Naive B cell (primary cell): ENCODE measurements around the gene SART3. TPM values are rescaled to one million over a fixed set of nuclear protein-coding genes. Genes with fewer than 3 reads are reported as not detected.
A peak's percentile ranks its signal among the peaks of the same experiment; 100 is the strongest.
"Not testable (repeated sequence)": the region's sequence is repeated elsewhere in the genome, so short reads cannot be mapped to it uniquely, and the experiment has no call there.

Experiments
- ATAC-seq, 2 donors: fragments of 150-1000 bp; cut with Tn5 transposase; 2 replicates each; pipeline ENCODE4 v1.10.0; 2021; ENCODE audit warnings: low read depth in 2 of 2, mild to moderate bottlenecking in 2 of 2, moderate library complexity in 2 of 2
- DNase-seq: peaks from one replicate; pipeline ENCODE4 v3.0.0; 2022
- H3K27ac Mint-ChIP-seq, 6 donors: one replicate each; pipeline ENCODE4 v1.8.0; 2020 to 2022; ENCODE audit warnings: mild to moderate bottlenecking in 6 of 6, mixed read lengths in 6 of 6, moderate library complexity in 5 of 6, inconsistent platforms in 2 of 6
- H3K27me3 Mint-ChIP-seq, 3 donors: one replicate each; pipeline ENCODE4 v1.8.0; 2021 to 2022; ENCODE audit warnings: mixed read lengths in 3 of 3, mild to moderate bottlenecking in 1 of 3
- H3K36me3 Mint-ChIP-seq, 2 donors: one replicate each; pipeline ENCODE4 v1.8.0; 2020 to 2022; ENCODE audit warnings: mixed read lengths in 2 of 2, inconsistent platforms in 1 of 2, mild to moderate bottlenecking in 1 of 2
- H3K4me1 Mint-ChIP-seq, 3 donors: one replicate each; pipeline ENCODE4 v1.8.0; 2020 to 2022; ENCODE audit warnings: mixed read lengths in 3 of 3, inconsistent platforms in 1 of 3, mild to moderate bottlenecking in 1 of 3, moderate library complexity in 1 of 3
- H3K4me3 Mint-ChIP-seq, 8 donors: one replicate each; pipeline ENCODE4 v1.8.0; 2020 to 2022; ENCODE audit warnings: mild to moderate bottlenecking in 8 of 8, mixed read lengths in 8 of 8, moderate library complexity in 8 of 8, inconsistent platforms in 2 of 8
- H3K9me3 Mint-ChIP-seq, 7 donors: one replicate each; pipeline ENCODE4 v1.8.0; 2020 to 2022; ENCODE audit warnings: mixed read lengths in 7 of 7, mild to moderate bottlenecking in 5 of 7, inconsistent platforms in 2 of 7, moderate library complexity in 1 of 7
- polyA plus RNA-seq, 6 donors: library from polyadenylated mRNA; unstranded; fragments of 300-500 nt; fragmentation: Illumina TruSeq; gene quantifications; one replicate each; pipeline ENCODE4 v1.2.3, GENCODE V29; 2021; ENCODE audit warnings: low read depth in 6 of 6

The SART3 gene
- polyA plus RNA-seq, 6 donors from 2014 or later, result 24.7 to 57.9 (median 36.4) TPM

DNA sequence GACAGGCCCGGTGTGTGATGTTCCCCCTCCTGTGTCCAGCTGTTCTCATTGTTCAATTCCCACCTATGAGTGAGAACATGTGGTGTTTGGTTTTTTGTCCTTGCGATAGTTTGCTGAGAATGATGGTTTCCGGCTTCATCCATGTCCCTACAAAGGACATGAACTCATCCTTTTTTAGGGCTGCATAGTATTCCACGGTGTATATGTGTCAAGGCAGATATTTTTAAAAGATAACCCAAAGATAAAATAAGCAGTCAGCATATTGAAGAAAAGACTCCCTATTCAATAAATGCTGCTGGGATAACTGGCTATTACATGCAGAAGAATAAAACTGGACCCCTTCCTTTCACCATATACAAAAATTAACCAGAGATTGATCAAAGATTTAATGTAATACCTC is 73.9 kb downstream of the SART3 start:
- H3K4me1 Mint-ChIP-seq, ATAC-seq, H3K36me3 Mint-ChIP-seq, H3K4me3 Mint-ChIP-seq, H3K27ac Mint-ChIP-seq, DNase-seq: not testable (repeated sequence)
- Mint-ChIP-seq H3K27me3 (peaks cover 39 to 72% (median 53%) of the 10 kb centered on the region in 3 donors), H3K9me3 (peaks cover 5 to 25% (median 14%) of the 10 kb centered on the region in 7 donors)

DNA sequence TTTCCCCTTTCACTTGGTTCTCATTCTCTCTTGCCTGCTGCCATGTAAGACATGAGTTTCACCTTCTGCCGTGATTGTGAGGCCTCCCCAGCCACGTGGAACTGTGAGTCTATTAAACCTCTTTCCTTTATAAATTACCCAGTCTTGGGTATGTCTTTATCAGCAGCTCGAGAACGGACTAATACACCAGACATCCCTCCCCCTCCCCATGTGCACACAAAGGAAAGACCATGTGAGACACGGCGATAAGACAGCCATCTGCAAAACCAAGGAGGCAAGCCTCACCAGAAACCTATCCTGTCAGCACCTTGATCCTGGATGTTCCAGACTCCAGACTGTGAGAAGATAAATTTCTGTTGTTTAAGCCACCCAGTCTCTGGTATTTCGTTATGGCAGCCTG is 75.6 kb downstream of the SART3 start:
- peaks cover 44 to 79% (median 50%) of the 10 kb centered on the region in 3 donors for H3K27me3 Mint-ChIP-seq

DNA sequence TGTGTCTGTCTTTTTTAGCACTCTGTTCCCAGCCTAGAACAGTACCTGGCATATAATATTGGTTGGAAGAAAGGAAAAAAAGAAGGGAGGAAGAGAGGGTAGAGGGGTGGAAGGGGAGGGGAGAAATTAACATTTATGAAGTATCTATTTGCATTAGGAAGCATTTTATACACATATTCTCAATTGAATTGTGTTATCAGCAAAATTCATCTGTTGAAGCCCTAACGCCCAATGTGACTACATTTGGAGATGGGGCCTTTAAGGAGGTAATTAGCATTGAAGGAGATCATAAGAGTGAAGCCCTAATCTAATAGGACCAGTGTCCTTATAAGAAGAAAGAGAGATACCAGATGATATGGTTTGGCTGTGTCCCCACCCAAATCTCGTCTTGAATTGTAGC is 76.1 kb downstream of the SART3 start:
- no peaks in the 10 kb centered on the region for H3K4me1 Mint-ChIP-seq
- H3K4me3 Mint-ChIP-seq, result no peak overlapping the region
- H3K27ac Mint-ChIP-seq, result no peak overlapping the region
- peaks cover 0 to 8% of the 10 kb centered on the region in 2 donors for H3K36me3 Mint-ChIP-seq
- DNase-seq (no peak), ATAC-seq (no peak)
- peaks cover 5 to 25% (median 14%) of the 10 kb centered on the region in 7 donors for H3K9me3 Mint-ChIP-seq
- peaks cover 49 to 85% (median 49%) of the 10 kb centered on the region in 3 donors for H3K27me3 Mint-ChIP-seq

More for the DNA sequence above, 75.6 kb downstream of the SART3 start:
- peaks cover 5 to 25% (median 14%) of the 10 kb centered on the region in 7 donors for H3K9me3 Mint-ChIP-seq
- not testable (repeated sequence) for DNase-seq, H3K27ac Mint-ChIP-seq, ATAC-seq, H3K36me3 Mint-ChIP-seq, H3K4me3 Mint-ChIP-seq, H3K4me1 Mint-ChIP-seq

DNA sequence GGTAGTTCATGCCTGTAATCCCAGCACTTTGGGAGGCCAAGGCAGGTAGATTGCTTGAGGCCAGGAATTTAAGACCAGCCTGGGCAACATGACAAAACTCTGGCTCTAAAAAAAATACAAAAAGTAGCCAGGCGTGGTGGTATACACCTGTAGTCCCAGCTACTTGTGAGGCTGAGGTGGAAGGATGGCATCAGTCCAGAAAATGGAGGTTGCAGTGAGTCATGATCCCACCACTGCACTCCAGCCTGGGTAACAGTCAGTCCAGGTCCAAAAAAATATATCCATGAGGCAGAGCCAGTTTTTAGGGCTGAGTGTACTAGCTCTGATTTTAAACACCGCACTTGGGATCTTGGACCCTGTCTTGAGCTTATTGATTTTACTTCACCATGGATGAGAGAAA is 76.5 kb downstream of the SART3 start:
- H3K27ac Mint-ChIP-seq, result no peak overlapping the region
- DNase-seq (no peak), ATAC-seq (no peak)
- H3K36me3 Mint-ChIP-seq, result peaks cover 0 to 8% of the 10 kb centered on the region in 2 donors
- H3K27me3 Mint-ChIP-seq, result peaks cover 49 to 89% (median 49%) of the 10 kb centered on the region in 3 donors
- peaks cover 5 to 25% (median 14%) of the 10 kb centered on the region in 7 donors for H3K9me3 Mint-ChIP-seq
- no peaks in the 10 kb centered on the region for H3K4me1 Mint-ChIP-seq
- H3K4me3 Mint-ChIP-seq, result no peak overlapping the region

DNA sequence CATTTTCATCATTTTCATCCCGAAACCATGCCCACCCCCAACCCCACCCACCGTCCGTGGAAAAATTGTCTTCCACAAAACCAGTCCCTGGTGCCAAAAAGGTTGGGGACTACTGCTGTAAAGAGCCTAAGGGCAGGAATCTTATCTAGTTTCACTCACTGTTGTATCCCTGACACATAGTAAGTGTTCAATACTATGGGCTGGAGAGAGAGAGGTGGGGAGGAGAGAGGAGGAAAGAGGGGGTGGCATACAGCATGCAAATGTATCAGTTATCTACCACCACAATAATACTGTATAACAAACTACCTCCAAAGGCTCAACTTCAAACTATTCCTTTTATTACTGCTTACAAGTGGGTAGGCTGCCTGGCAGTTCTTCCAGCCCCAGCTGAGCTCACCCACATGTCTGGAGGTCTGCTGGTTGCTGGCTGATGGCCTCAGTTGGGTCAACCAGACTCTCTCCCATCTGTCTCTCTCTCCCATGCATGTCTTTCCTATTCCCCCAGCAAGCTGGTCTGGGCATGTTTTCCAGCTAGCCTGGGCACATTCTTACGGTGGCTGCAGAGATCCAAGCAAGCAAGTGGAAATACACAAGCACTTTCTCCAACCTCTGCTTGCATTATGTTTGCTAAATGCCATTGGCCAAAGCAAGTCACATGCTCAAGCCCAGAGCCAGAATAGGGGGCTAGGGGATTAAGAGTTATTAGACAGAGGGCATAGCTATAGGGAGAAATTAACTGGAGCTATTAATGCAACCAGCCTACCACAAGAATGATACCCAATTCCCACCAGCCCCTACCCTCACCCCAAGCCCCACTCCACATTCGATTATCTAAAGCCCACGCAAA is 77.5 kb downstream of the SART3 start:
- Mint-ChIP-seq H3K4me1 (no peaks in the 10 kb centered on the region), H3K27ac (no peak overlapping the region), H3K9me3 (peaks cover 5 to 25% (median 14%) of the 10 kb centered on the region in 7 donors), H3K4me3 (no peak overlapping the region), H3K36me3 (peaks cover 0 to 8% of the 10 kb centered on the region in 2 donors), H3K27me3 (peaks cover 44 to 80% (median 54%) of the 10 kb centered on the region in 3 donors)
- ATAC-seq, result no peak
- DNase-seq, result no peak

DNA sequence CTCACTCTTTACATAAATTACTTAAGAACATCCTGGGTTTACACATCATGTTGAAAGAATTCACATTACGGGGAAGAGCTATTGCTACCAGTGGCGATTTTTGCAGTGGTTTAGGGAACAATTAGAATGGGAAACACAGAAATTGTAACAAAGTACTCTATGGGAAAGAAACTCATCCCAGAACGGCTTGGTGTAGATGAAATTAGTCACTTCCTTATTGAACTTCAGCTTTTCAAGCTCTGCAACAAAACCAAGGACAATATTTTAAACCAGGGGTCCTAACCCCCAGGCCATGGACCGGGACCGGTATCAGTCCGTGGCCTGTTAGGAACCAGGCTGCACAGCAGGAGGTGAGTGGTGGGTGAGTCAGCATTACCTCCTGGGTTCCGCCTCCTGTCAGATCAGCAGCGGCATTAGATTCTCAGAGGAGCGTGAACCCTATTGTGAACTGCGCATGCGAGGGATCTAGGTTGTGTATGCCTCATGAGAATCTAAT is 78.2 kb downstream of the SART3 start:
- DNase-seq, result no peak
- Mint-ChIP-seq H3K9me3 (peaks cover 5 to 23% (median 12%) of the 10 kb centered on the region in 7 donors), H3K4me3 (no peak overlapping the region), H3K36me3 (peaks cover 0 to 8% of the 10 kb centered on the region in 2 donors), H3K4me1 (no peaks in the 10 kb centered on the region), H3K27ac (no peak overlapping the region), H3K27me3 (peaks cover 44 to 83% (median 50%) of the 10 kb centered on the region in 3 donors)
- no peak for ATAC-seq

DNA sequence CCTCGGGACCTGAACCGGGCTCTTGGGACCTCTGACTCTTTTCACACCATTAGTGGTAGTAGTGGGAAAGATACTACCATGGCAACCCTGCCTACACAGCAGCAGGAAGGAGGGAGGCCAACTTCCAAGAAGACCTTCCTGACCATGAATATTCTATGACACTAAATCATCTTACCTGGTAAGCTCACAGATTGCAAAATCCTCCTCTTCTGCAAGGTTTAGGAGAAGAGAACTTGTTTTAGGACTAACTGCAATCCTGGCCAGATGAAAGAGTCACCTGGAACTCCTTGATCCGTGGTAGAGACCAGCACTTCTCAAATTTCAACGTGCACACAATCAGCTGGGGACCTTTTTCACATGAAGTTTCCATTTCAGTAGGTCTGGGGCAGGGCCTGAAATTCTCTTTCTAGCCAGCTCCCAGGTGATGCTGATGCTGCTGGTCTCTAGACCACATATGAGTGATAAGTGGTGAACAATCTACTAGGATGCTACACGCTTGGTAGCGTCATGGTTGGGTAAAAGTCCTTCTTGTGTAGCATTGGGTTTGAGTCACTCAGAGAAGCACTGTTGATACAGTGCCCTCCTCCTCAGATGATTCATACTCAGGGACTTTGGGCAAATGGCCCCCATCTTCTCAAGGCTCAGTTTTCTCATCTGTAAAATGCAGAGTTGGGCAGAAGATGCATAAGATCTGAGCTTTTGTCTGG is 81.5 kb downstream of the SART3 start:
- H3K36me3 Mint-ChIP-seq, result no peaks in the 10 kb centered on the region
- H3K27ac Mint-ChIP-seq, result no peak overlapping the region
- peaks cover 0 to 2% (median 0%) of the 10 kb centered on the region in 7 donors for H3K9me3 Mint-ChIP-seq
- DNase-seq (no peak), ATAC-seq (no peak)
- no peaks in the 10 kb centered on the region for H3K4me1 Mint-ChIP-seq
- H3K4me3 Mint-ChIP-seq, result no peak overlapping the region
- H3K27me3 Mint-ChIP-seq, result peaks cover 35 to 73% (median 45%) of the 10 kb centered on the region in 3 donors

DNA sequence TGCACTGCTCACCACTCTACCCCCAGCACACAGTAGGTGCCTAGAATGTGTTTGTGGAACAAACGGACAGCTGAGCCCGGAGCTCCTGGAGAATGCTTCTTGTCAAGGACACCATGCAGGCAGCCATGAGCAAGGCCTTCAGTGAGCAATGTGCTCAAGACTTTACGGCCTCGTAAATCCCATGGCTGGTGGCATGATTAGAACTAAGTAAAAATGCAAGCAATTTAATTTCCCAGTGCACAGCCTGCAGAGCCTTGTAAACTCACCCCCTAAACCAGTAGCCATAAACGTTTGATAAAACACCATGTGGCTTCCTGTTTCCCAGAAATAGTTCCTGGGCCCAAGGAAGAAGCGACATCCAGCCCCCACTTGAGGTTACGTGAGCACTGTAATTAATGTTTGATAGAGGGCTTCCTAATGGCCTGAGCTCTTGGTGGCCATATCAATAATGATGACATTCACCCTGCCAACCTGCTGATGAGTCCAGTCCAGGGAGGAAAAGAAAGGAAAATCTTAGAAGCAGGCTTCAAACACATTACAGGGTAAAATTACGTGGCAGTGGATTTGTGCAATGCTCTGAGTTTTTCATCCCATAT is 82.3 kb downstream of the SART3 start:
- ATAC-seq (no peak), DNase-seq (no peak)
- Mint-ChIP-seq H3K36me3 (no peaks in the 10 kb centered on the region), H3K27ac (peak overlapping the region in 1 of 6 donors; percentile 42), H3K4me3 (no peak overlapping the region), H3K27me3 (peaks cover 34 to 69% (median 49%) of the 10 kb centered on the region in 3 donors), H3K4me1 (no peaks in the 10 kb centered on the region), H3K9me3 (peaks cover 0 to 2% (median 0%) of the 10 kb centered on the region in 7 donors)

DNA sequence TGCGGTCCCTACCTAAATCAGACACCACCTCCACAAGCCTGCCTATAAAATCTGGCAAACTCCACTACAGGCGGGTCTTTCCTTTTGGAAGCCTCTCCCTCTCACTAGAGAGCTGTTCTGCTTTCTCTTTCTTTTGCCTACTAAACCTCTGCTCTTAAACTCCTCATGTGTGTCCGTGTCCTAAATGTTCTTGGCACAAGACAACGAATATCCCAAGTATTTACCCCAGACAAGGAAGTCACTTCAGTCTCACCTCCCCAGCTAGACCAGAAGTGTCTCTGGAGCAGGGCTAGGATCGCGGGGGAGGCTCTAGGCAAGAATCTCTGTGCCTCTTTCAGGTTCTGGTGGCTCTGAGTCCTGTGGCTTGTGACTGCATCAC is 83.1 kb downstream of the SART3 start:
- H3K27ac Mint-ChIP-seq, result no peak overlapping the region
- no peaks in the 10 kb centered on the region for H3K4me1 Mint-ChIP-seq
- H3K27me3 Mint-ChIP-seq, result peaks cover 29 to 60% (median 41%) of the 10 kb centered on the region in 3 donors
- H3K9me3 Mint-ChIP-seq, result no peaks in the 10 kb centered on the region
- H3K36me3 Mint-ChIP-seq, result no peaks in the 10 kb centered on the region
- DNase-seq (no peak), ATAC-seq (no peak)
- no peak overlapping the region for H3K4me3 Mint-ChIP-seq

DNA sequence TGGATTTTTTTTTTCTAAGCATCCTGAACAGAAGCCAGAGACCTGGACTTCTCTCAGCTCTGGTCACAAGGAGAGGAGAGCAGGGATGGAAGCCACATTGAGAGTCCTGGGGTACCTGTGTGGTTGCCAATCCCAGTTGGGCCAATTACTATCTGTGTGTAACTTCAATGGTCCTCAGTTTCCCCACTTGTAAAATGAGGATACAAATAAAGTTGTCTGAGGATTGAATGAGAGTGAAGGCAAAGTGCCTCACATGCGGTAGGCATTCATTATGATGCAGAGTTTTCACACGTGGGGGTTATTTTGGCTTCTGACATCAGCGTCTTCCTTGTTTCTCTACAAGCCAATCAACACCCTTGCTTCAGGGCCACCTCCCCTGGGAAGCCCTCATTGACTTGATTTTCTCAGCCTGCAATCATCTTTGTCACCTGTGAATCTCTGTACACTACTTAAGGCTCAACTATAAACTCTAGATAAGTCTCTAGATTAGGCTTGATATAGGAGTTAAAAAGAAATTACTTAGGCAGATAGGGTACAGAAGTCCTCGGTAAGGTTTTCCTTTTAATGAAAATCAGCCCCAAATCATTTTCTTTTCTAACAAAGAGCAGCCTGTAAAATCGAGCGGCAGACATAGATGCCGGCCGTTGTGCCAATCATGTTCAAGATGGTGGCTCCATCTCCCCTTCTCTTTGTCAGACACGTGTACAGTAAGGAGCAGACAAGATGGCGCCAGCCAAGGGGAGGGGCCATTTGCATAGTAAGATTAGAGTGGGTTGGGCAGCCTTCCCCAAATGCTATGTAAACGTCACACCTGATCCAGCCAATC is 83.7 kb downstream of the SART3 start:
- H3K4me1 Mint-ChIP-seq, result no peaks in the 10 kb centered on the region
- H3K9me3 Mint-ChIP-seq, result no peaks in the 10 kb centered on the region
- no peak overlapping the region for H3K27ac Mint-ChIP-seq
- no peaks in the 10 kb centered on the region for H3K36me3 Mint-ChIP-seq
- H3K27me3 Mint-ChIP-seq, result peaks cover 23 to 54% (median 35%) of the 10 kb centered on the region in 3 donors
- no peak for ATAC-seq
- no peak for DNase-seq
- no peak overlapping the region for H3K4me3 Mint-ChIP-seq

DNA sequence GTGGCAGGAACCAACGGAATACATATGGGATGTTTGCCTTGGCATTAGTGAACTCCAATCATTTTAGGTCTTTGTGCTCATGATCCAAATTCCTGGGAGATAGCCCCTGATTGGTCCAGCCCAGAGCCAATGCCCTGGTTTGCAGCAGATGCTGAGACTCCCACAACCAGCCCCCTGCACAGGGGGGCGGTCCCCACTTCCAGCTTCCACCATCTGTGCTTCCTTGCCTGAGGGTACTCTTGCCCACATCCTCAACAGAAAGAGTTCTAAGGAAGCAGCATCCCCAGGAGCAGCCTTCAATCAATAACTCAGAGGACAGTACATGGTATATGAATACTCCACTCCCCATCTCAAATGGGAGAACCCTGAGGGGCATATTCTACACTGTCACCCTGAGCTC is 85.6 kb downstream of the SART3 start:
- DNase-seq (no peak), ATAC-seq (no peak)
- peak overlapping the region in 1 of 6 donors; percentile 47 for H3K27ac Mint-ChIP-seq
- H3K9me3 Mint-ChIP-seq, result no peaks in the 10 kb centered on the region
- H3K4me3 Mint-ChIP-seq, result no peak overlapping the region
- H3K36me3 Mint-ChIP-seq, result no peaks in the 10 kb centered on the region
- no peaks in the 10 kb centered on the region for H3K4me1 Mint-ChIP-seq
- H3K27me3 Mint-ChIP-seq, result peaks cover 14 to 36% (median 32%) of the 10 kb centered on the region in 3 donors

DNA sequence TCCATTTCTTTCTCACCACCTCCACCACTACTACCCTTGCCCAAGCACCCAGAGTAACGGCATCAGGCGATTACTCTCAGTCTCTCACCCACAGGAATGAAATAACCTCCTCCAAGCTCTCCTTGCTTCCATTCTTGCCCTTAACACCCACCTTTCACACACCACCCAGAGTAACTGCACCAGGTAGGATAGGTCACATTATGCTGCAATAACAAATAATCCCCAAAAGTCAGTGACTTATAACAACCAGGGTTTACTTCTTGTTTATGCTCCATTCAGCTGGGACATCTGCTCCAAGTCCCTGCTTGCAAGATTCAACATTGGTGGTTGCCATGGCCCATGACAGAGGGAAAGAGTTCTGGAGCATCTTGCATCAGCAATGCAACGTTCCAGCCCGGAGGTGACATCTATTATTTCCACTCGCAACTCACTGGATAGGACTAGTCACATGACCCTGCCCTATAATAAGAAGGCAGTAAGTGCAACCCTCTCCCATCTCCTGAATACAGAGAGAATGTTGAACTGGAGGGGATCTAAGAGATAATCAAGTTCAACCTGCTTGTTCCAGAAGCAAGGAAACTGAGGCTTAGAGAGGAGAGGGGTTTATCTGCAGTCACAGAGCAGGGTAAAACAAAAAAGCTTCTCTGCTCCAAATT is 87.4 kb downstream of the SART3 start:
- H3K36me3 Mint-ChIP-seq, result no peaks in the 10 kb centered on the region
- H3K4me3 Mint-ChIP-seq, result no peak overlapping the region
- no peak for DNase-seq
- peaks cover 8 to 31% (median 30%) of the 10 kb centered on the region in 3 donors for H3K27me3 Mint-ChIP-seq
- no peak for ATAC-seq
- peaks cover 0 to 1% (median 0%) of the 10 kb centered on the region in 7 donors for H3K9me3 Mint-ChIP-seq
- H3K4me1 Mint-ChIP-seq, result no peaks in the 10 kb centered on the region
- H3K27ac Mint-ChIP-seq, result no peak overlapping the region
